HCT116 (cell line): ENCODE data around the gene CALN1. TPM values are rescaled to one million over a fixed set of nuclear protein-coding genes. Genes with fewer than 3 reads are reported as not detected.

Experiments
- ATAC-seq: fragments of 200-7000 bp; cut with Tn5 transposase; 2 replicates; pipeline ENCODE4 v1.9.1; 2020; ENCODE audit warnings: mild to moderate bottlenecking, moderate library complexity
- BruUV-seq: library from RNA; stranded (reverse); fragments of 400-500 nt; replicated peaks from 2 replicates; lab custom pipeline; 2021; lab: Mats Ljungman, UMichigan
- CTCF ChIA-PET: fragments of 300-600 bp; sonication (Branson Sonifier 250); formaldehyde crosslinking; loops from one replicate; lab custom pipeline; 2021; ENCODE audit warnings: antibody characterized with exemption; lab: Charles Lee
- POLR2A ChIA-PET: fragments of 300-600, 350-600 bp; sonication (Branson Sonifier 250); formaldehyde crosslinking; loops from one replicate; lab custom pipeline; 2021; ENCODE audit warnings: antibody characterized with exemption; lab: Charles Lee
- RAD21 ChIA-PET, 2 experiments: fragments of 300-600 bp; sonication (Branson Sonifier 250); formaldehyde crosslinking; loops; one replicate each; lab custom pipeline; 2023; ENCODE audit warnings: low total read pairs in 2 of 2; ENCODE audit not compliant: uncharacterized antibody in 2 of 2, unreplicated experiment in 2 of 2, low non-redundant PET in 1 of 2; lab: Charles Lee
- DNase-seq: peaks from one replicate; pipeline ENCODE4 v3.0.0-alpha.2; 2010; ENCODE audit warnings: low read depth, low spot score
- H2AFZ ChIP-seq: fragments of 200-600 bp; shearing (Covaris generic), sonication (generic); 2 replicates; pipeline ENCODE4 v1.6.1; 2017; ENCODE audit warnings: low read depth, mixed run types, mixed read lengths, antibody characterized with exemption, low read length; ENCODE audit not compliant: poor library complexity, severe bottlenecking
- H3K27ac ChIP-seq: 2 replicates; pipeline ENCODE4 v1.5.1; 2012; ENCODE audit warnings: low read depth, low read length
- H3K27me3 ChIP-seq: fragments of 200-600 bp; sonication (generic); 2 replicates; pipeline ENCODE4 v1.6.1; 2016; ENCODE audit warnings: mixed run types, low read length, mixed read lengths; ENCODE audit not compliant: insufficient read depth
- H3K36me3 ChIP-seq, 2 experiments: fragments of 200-500 bp in 1 of 2; fragments of 200-600 bp in 1 of 2; sonication (Bioruptor generic) in 1 of 2; sonication (generic) in 1 of 2; 2 replicates each; pipeline versions ENCODE4 v1.5.1 to v1.6.1; 2014 to 2016; ENCODE audit warnings: low read length in 2 of 2, inconsistent platforms in 1 of 2, mixed read lengths in 1 of 2, mixed run types in 1 of 2; ENCODE audit not compliant: insufficient read depth in 2 of 2, control insufficient read depth in 1 of 2
- H3K4me1 ChIP-seq, 2 experiments: fragments of 200-600 bp in 1 of 2; sonication (generic) in 1 of 2; 2 replicates each; pipeline versions ENCODE4 v1.5.1 to v1.6.1; 2012 to 2017; ENCODE audit warnings: low read length in 2 of 2, inconsistent platforms in 1 of 2, mild to moderate bottlenecking in 1 of 2, mixed read lengths in 1 of 2, mixed run types in 1 of 2, moderate library complexity in 1 of 2; ENCODE audit not compliant: insufficient read depth in 2 of 2, control insufficient read depth in 1 of 2
- H3K4me2 ChIP-seq: fragments of 200-600 bp; sonication (generic); 2 replicates; pipeline ENCODE4 v1.6.1; 2017; ENCODE audit warnings: mixed run types, low read length, mixed read lengths
- H3K4me3 ChIP-seq, 2 experiments: fragments of 200-600 bp in 1 of 2; sonication (generic) in 1 of 2; replicated peaks in 1 of 2; 2 replicates each; pipeline ENCODE4 v1.5.1; 2011 to 2016; ENCODE audit warnings: low read length in 2 of 2, control low read depth in 1 of 2, low read depth in 1 of 2, mild to moderate bottlenecking in 1 of 2, mixed read lengths in 1 of 2, mixed run types in 1 of 2
- H3K79me2 ChIP-seq: fragments of 200-600 bp; sonication (generic); 2 replicates; pipeline ENCODE4 v1.6.1; 2017; ENCODE audit warnings: mild to moderate bottlenecking, mixed run types, low read length, moderate library complexity, mixed read lengths; ENCODE audit not compliant: insufficient read depth
- H3K9ac ChIP-seq: fragments of 200-600 bp; sonication (generic); 2 replicates; pipeline ENCODE4 v1.6.1; 2016; ENCODE audit warnings: low read length, mixed read lengths
- H3K9me2 ChIP-seq: fragments of 200-600 bp; sonication (generic), shearing (Covaris generic); 2 replicates; pipeline ENCODE4 v1.6.1; 2017; ENCODE audit warnings: mixed run types, mild to moderate bottlenecking, moderate library complexity; ENCODE audit not compliant: insufficient read depth
- H3K9me3 ChIP-seq, 2 experiments: fragments of 200-500 bp in 1 of 2; fragments of 200-600 bp in 1 of 2; sonication (Bioruptor generic) in 1 of 2; sonication (generic) in 1 of 2; 2 replicates each; pipeline ENCODE4 v1.6.1; 2014 to 2017; ENCODE audit warnings: low read length in 2 of 2, mixed read lengths in 2 of 2, inconsistent platforms in 1 of 2, low read depth in 1 of 2, mild to moderate bottlenecking in 1 of 2, mixed run types in 1 of 2, moderate library complexity in 1 of 2; ENCODE audit not compliant: control insufficient read depth in 1 of 2, insufficient read depth in 1 of 2
- H4K20me1 ChIP-seq: fragments of 200-600 bp; sonication (generic), shearing (Covaris generic); 2 replicates; pipeline ENCODE4 v1.6.1; 2017; ENCODE audit warnings: mixed run types, mild to moderate bottlenecking, moderate library complexity; ENCODE audit not compliant: insufficient read depth
- CEBPB ChIP-seq: IDR thresholded peaks from 2 replicates; pipeline ENCODE4 v1.6.1; 2012; ENCODE audit warnings: low read depth
- EGR1 ChIP-seq: IDR thresholded peaks from 2 replicates; pipeline ENCODE4 v1.6.1; 2012; ENCODE audit warnings: low read depth
- ELF1 ChIP-seq: IDR thresholded peaks from 2 replicates; pipeline ENCODE4 v1.6.1; 2012; ENCODE audit warnings: low read depth, borderline replicate concordance
- EZH2 ChIP-seq: fragments of 200-600 bp; sonication (generic); IDR thresholded peaks from 2 replicates; pipeline ENCODE4 v1.6.1; 2017; ENCODE audit warnings: antibody characterized with exemption, mixed run types
- FOSL1 ChIP-seq: IDR thresholded peaks from 2 replicates; pipeline ENCODE4 v1.6.1; 2012; ENCODE audit warnings: low read depth
- POLR2AphosphoS5 ChIP-seq: IDR thresholded peaks from 2 replicates; pipeline ENCODE4 v1.6.1; 2011; ENCODE audit warnings: mild to moderate bottlenecking, low read depth, low read length, moderate library complexity
- RAD21 ChIP-seq: IDR thresholded peaks from 2 replicates; pipeline ENCODE4 v1.6.1; 2012; ENCODE audit warnings: low read depth, mild to moderate bottlenecking
- SP1 ChIP-seq: IDR thresholded peaks from 2 replicates; pipeline ENCODE4 v1.6.1; 2012; ENCODE audit warnings: low read depth
- SRF ChIP-seq: IDR thresholded peaks from 2 replicates; pipeline ENCODE4 v1.6.1; 2012; ENCODE audit warnings: low read depth
- YY1 ChIP-seq: IDR thresholded peaks from 2 replicates; pipeline ENCODE4 v1.6.1; 2011; ENCODE audit warnings: low read length, low read depth, moderate library complexity, mild to moderate bottlenecking; ENCODE audit not compliant: insufficient replicate concordance; ENCODE audit errors: extremely low read depth
- intact Hi-C: fragments of 100-400 bp; cut with micrococcal nuclease; formaldehyde crosslinking; loops from 2 replicates; pipeline ENCODE4 v1.10.0; 2022
- total RNA-seq: library from RNA; stranded (reverse); gene quantifications from one replicate; pipeline ENCODE4 v1.2.1, GENCODE V29; 2021; ENCODE audit not compliant: unreplicated experiment
- TF ChIP-seq, protein P1 (sequence below): IDR thresholded peaks from 2 replicates; pipeline ENCODE4 v1.6.1; 2012
- TF ChIP-seq, protein P2 (sequence below): IDR thresholded peaks from 2 replicates; pipeline ENCODE4 v1.6.1; 2011; ENCODE audit warnings: mild to moderate bottlenecking, low read length, moderate library complexity; ENCODE audit not compliant: insufficient replicate concordance; ENCODE audit errors: extremely low read depth
- TF ChIP-seq, protein P3 (sequence below): IDR thresholded peaks from 2 replicates; pipeline ENCODE4 v1.6.1; 2012
- TF ChIP-seq, protein P4 (sequence below): IDR thresholded peaks from 2 replicates; pipeline ENCODE4 v1.6.1; 2012; ENCODE audit warnings: low read depth

The CALN1 gene
- total RNA-seq, 1 experiment from 2014 or later, result 0.17 TPM

DNA sequence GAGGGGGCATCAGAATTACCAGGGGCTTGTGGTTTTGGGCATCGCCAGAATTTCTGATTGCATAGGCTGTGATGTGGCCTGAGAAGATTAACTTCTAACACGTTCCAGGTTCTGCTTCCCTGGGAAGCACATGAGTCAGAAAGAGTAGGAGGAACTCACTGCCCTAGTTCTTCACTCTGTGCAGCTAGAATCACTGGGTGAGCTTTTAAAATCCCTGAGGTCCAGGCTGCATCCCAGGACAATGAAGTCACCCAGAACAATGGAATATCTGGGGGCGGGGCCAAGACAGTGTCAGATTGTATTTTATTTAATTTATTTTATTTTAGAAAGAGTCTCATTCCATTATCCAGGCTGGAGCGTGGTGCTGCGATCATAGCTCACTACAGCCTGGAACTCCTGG lies 636.5 kb downstream of the CALN1 start:
- no peaks in the 10 kb centered on the region for H4K20me1 ChIP-seq
- no TSS peak for BruUV-seq
- TF ChIP-seq POLR2AphosphoS5, result no peak
- TF ChIP-seq, protein P1, sequence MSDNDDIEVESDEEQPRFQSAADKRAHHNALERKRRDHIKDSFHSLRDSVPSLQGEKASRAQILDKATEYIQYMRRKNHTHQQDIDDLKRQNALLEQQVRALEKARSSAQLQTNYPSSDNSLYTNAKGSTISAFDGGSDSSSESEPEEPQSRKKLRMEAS, result no peak
- TF ChIP-seq SRF, result no peak
- TF ChIP-seq RAD21, result no peak
- TF ChIP-seq, protein P2, sequence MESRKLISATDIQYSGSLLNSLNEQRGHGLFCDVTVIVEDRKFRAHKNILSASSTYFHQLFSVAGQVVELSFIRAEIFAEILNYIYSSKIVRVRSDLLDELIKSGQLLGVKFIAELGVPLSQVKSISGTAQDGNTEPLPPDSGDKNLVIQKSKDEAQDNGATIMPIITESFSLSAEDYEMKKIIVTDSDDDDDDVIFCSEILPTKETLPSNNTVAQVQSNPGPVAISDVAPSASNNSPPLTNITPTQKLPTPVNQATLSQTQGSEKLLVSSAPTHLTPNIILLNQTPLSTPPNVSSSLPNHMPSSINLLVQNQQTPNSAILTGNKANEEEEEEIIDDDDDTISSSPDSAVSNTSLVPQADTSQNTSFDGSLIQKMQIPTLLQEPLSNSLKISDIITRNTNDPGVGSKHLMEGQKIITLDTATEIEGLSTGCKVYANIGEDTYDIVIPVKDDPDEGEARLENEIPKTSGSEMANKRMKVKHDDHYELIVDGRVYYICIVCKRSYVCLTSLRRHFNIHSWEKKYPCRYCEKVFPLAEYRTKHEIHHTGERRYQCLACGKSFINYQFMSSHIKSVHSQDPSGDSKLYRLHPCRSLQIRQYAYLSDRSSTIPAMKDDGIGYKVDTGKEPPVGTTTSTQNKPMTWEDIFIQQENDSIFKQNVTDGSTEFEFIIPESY, result no peak
- no peak for TF ChIP-seq FOSL1
- no peak for TF ChIP-seq EZH2
- no peak for TF ChIP-seq EGR1
- TF ChIP-seq YY1, result no peak
- no peak for TF ChIP-seq SP1
- TF ChIP-seq, protein P3, sequence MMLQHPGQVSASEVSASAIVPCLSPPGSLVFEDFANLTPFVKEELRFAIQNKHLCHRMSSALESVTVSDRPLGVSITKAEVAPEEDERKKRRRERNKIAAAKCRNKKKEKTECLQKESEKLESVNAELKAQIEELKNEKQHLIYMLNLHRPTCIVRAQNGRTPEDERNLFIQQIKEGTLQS, result no peak
- no peak for TF ChIP-seq ELF1
- TF ChIP-seq CEBPB, result no peak
- TF ChIP-seq, protein P4, sequence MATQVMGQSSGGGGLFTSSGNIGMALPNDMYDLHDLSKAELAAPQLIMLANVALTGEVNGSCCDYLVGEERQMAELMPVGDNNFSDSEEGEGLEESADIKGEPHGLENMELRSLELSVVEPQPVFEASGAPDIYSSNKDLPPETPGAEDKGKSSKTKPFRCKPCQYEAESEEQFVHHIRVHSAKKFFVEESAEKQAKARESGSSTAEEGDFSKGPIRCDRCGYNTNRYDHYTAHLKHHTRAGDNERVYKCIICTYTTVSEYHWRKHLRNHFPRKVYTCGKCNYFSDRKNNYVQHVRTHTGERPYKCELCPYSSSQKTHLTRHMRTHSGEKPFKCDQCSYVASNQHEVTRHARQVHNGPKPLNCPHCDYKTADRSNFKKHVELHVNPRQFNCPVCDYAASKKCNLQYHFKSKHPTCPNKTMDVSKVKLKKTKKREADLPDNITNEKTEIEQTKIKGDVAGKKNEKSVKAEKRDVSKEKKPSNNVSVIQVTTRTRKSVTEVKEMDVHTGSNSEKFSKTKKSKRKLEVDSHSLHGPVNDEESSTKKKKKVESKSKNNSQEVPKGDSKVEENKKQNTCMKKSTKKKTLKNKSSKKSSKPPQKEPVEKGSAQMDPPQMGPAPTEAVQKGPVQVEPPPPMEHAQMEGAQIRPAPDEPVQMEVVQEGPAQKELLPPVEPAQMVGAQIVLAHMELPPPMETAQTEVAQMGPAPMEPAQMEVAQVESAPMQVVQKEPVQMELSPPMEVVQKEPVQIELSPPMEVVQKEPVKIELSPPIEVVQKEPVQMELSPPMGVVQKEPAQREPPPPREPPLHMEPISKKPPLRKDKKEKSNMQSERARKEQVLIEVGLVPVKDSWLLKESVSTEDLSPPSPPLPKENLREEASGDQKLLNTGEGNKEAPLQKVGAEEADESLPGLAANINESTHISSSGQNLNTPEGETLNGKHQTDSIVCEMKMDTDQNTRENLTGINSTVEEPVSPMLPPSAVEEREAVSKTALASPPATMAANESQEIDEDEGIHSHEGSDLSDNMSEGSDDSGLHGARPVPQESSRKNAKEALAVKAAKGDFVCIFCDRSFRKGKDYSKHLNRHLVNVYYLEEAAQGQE, result no peak
- H3K4me2 ChIP-seq, result no peak overlapping the region
- ATAC-seq (no peak), DNase-seq (no peak)
- RAD21 ChIA-PET, result no interaction called here
- no peak overlapping the region for H3K27ac ChIP-seq
- H3K4me3 ChIP-seq, result no peak overlapping the region
- H3K9me2 ChIP-seq, result no peaks in the 10 kb centered on the region
- H3K9ac ChIP-seq, result no peak overlapping the region
- H3K4me1 ChIP-seq, result no peaks in the 10 kb centered on the region
- no peak overlapping the region for H2AFZ ChIP-seq
- no peaks in the 10 kb centered on the region for H3K27me3 ChIP-seq
- no peaks in the 10 kb centered on the region for H3K36me3 ChIP-seq
- H3K79me2 ChIP-seq, result no peaks in the 10 kb centered on the region
- peaks cover 8% of the 10 kb centered on the region in 2 experiments; a peak in 2 of 4 replicates for H3K9me3 ChIP-seq
- POLR2A ChIA-PET, result no interaction called here
- intact Hi-C loops, result no loop called here
- CTCF ChIA-PET, result no interaction called here
